HG03575 (cell line): Measurements from ENCODE around the gene RELN.

Source experiments
- ATAC-seq: cut with Tn5 transposase; IDR thresholded peaks from one replicate; pipeline ENCODE4 v1.9.1; 2021; ENCODE audit not compliant: unreplicated experiment, insufficient number of reproducible peaks, low FRiP score; ENCODE audit errors: extremely low read depth

RELN gene

GRCh38 chr7:103573479-103574058, 415.9 kb downstream of the RELN start:
- no peak for ATAC-seq

- no peak for ATAC-seq
Measured at GRCh38 chr7:103571586-103571985, 417.9 kb downstream of the RELN start.

GRCh38 chr7:103569621-103570305, 419.7 kb downstream of the RELN start:
- ATAC-seq = no peak

- ATAC-seq = no peak
Measured at GRCh38 chr7:103564416-103564815, 425.0 kb downstream of the RELN start.

GRCh38 chr7:103560136-103560535, 429.3 kb downstream of the RELN start:
- ATAC-seq = no peak

GRCh38 chr7:103551016-103551415, 438.4 kb downstream of the RELN start:
- no peak for ATAC-seq

GRCh38 chr7:103549786-103550185, 439.7 kb downstream of the RELN start:
- ATAC-seq = no peak

- no peak for ATAC-seq
Measured at GRCh38 chr7:103547451-103548284, 441.8 kb downstream of the RELN start.

- no peak for ATAC-seq
Measured at GRCh38 chr7:103542470-103542869, 447.0 kb downstream of the RELN start.

- ATAC-seq = no peak
Measured at GRCh38 chr7:103541947-103542346, 447.5 kb downstream of the RELN start.

GRCh38 chr7:103541026-103541425, 448.4 kb downstream of the RELN start:
- no peak for ATAC-seq

GRCh38 chr7:103540338-103540737, 449.1 kb downstream of the RELN start:
- no peak for ATAC-seq

GRCh38 chr7:103539875-103540274, 449.6 kb downstream of the RELN start:
- ATAC-seq = no peak

GRCh38 chr7:103538964-103539709, 450.3 kb downstream of the RELN start:
- ATAC-seq = no peak

- ATAC-seq = no peak
Measured at GRCh38 chr7:103533761-103534160, 455.7 kb downstream of the RELN start.

GRCh38 chr7:103532955-103533354, 456.5 kb downstream of the RELN start:
- no peak for ATAC-seq

- ATAC-seq = no peak
Measured at GRCh38 chr7:103528152-103528551, 461.3 kb downstream of the RELN start.

- ATAC-seq = no peak
Measured at GRCh38 chr7:103525937-103526336, 463.5 kb downstream of the RELN start.
